HepG2 (cell line): Measurements from ENCODE around the gene OR13C3. TPM values are rescaled to one million over a fixed set of nuclear protein-coding genes. Genes with fewer than 3 reads are reported as not detected.
A peak's percentile ranks its signal among the peaks of the same experiment; 100 is the strongest.

Source experiments
- ATAC-seq: fragments of 200-7000 bp; cut with Tn5 transposase; 3 replicates; pipeline ENCODE4 v1.9.1; 2020; ENCODE audit warnings: mild to moderate bottlenecking, moderate library complexity
- BruUV-seq: library from RNA; stranded (reverse); fragments of 400-500 nt; replicated peaks from 2 replicates; lab custom pipeline; 2021; lab: Mats Ljungman, UMichigan
- CTCF ChIA-PET: fragments of 300-600 bp; formaldehyde crosslinking; extraction: SDS; loops from one replicate; lab custom pipeline; 2021; ENCODE audit warnings: low total read pairs, inconsistent platforms, low intra/inter-chr PET ratio; lab: Yijun Ruan, JAX
- POLR2A ChIA-PET: fragments of 350-600 bp; sonication (Branson Sonifier 250); formaldehyde crosslinking; loops from one replicate; lab custom pipeline; 2020; ENCODE audit warnings: antibody characterized with exemption, inconsistent platforms; lab: Yijun Ruan, JAX
- DNase-seq: peaks from one replicate; pipeline ENCODE4 v3.0.0-alpha.2; 2015; ENCODE audit warnings: low spot score
- FAIRE-seq: peaks from 3 replicates; lab custom pipeline; 2011; peaks lifted over from hg19 to GRCh38; lab: Jason Lieb, UNC
- H2AFZ ChIP-seq: one replicate; pipeline ENCODE4 v1.6.1; 2011; ENCODE audit warnings: low read length, inconsistent platforms
- H3K27ac ChIP-seq: fragments of 300-600 bp; 3 replicates; pipeline ENCODE4 v1.8.0; 2011; ENCODE audit warnings: mixed run types, mild to moderate bottlenecking, mixed read lengths, low read length, inconsistent platforms; ENCODE audit not compliant: insufficient read depth; ENCODE audit errors: extremely low read length
- H3K27me3 ChIP-seq, 2 experiments: fragments of 200-600 bp in 1 of 2; 2 replicates in 1 of 2; 3 replicates in 1 of 2; pipeline versions ENCODE4 v1.6.0 to v1.8.0; 2011; ENCODE audit warnings: low read length in 2 of 2, mild to moderate bottlenecking in 2 of 2, moderate library complexity in 2 of 2, inconsistent platforms in 1 of 2; ENCODE audit not compliant: insufficient read depth in 2 of 2, control insufficient read depth in 1 of 2
- H3K36me3 ChIP-seq, 2 experiments: fragments of 200-600 bp in 1 of 2; replicated peaks in 1 of 2; 2 replicates in 1 of 2; 3 replicates in 1 of 2; pipeline versions ENCODE4 v1.5.1 to v1.8.0; 2011; ENCODE audit warnings: low read length in 2 of 2, inconsistent platforms in 1 of 2; ENCODE audit not compliant: insufficient read depth in 2 of 2, control insufficient read depth in 1 of 2
- H3K4me1 ChIP-seq: 2 replicates; pipeline ENCODE4 v1.5.1; 2012; ENCODE audit warnings: low read length, inconsistent platforms; ENCODE audit not compliant: insufficient read depth
- H3K4me2 ChIP-seq: 2 replicates; pipeline ENCODE4 v1.6.0; 2011; ENCODE audit warnings: low read depth, low read length, inconsistent platforms
- H3K4me3 ChIP-seq, 3 experiments: fragments of 200-600 bp in 1 of 3; sonication (generic), shearing (Covaris generic) in 1 of 3; replicated peaks in 1 of 3; 2 replicates each; pipeline ENCODE4 v1.5.1; 2011 to 2016; ENCODE audit warnings: low read length in 3 of 3, inconsistent platforms in 2 of 3, low read depth in 2 of 3, mild to moderate bottlenecking in 2 of 3, control low read depth in 1 of 3, mixed read lengths in 1 of 3; ENCODE audit not compliant: insufficient read depth in 1 of 3
- H3K79me2 ChIP-seq: one replicate; pipeline ENCODE4 v1.6.1; 2011; ENCODE audit warnings: low read length, inconsistent platforms; ENCODE audit not compliant: insufficient read depth
- H3K9ac ChIP-seq: 2 replicates; pipeline ENCODE4 v1.6.0; 2011; ENCODE audit warnings: mild to moderate bottlenecking, low read depth, low read length, inconsistent platforms; ENCODE audit not compliant: insufficient read depth
- H3K9me3 ChIP-seq: 2 replicates; pipeline ENCODE4 v1.5.1; 2012; ENCODE audit warnings: mild to moderate bottlenecking, low read length
- H4K20me1 ChIP-seq: 2 replicates; pipeline ENCODE4 v1.6.0; 2011; ENCODE audit warnings: inconsistent platforms, mild to moderate bottlenecking, low read length, moderate library complexity; ENCODE audit not compliant: insufficient read depth
- ATF7 ChIP-seq, 2 experiments: fragments of 450-650 bp in 1 of 2; sonication (generic) in 1 of 2; formaldehyde crosslinking in 1 of 2; IDR thresholded peaks; 2 replicates each; pipeline versions ENCODE4 v1.4.0 to v1.6.1; 2016 to 2020; ENCODE audit warnings: antibody characterized with exemption in 1 of 2, mild to moderate bottlenecking in 1 of 2, missing genetic modification reagents in 1 of 2
- CCDC6 ChIP-seq: sonication (generic); formaldehyde crosslinking; IDR thresholded peaks from 2 replicates; pipeline ENCODE4 v1.8.1; 2022; ENCODE audit warnings: mild to moderate bottlenecking, missing genetic modification reagents, moderate library complexity
- CEBPB ChIP-seq: IDR thresholded peaks from 2 replicates; pipeline ENCODE4 v1.6.1; 2011; ENCODE audit warnings: low read depth, low read length, improper control_type of control experiment, borderline replicate concordance
- FOXK1 ChIP-seq: sonication (generic); formaldehyde crosslinking; IDR thresholded peaks from 2 replicates; pipeline ENCODE4 v1.4.0; 2020; ENCODE audit warnings: low read depth, missing genetic modification reagents, borderline replicate concordance
- MAZ ChIP-seq, 2 experiments: sonication (generic) in 1 of 2; formaldehyde crosslinking in 1 of 2; IDR thresholded peaks; 2 replicates each; pipeline versions ENCODE4 v1.5.0 to v1.6.1; 2012 to 2020; ENCODE audit warnings: low read depth in 2 of 2, mild to moderate bottlenecking in 2 of 2, borderline replicate concordance in 1 of 2, improper control_type of control experiment in 1 of 2, low read length in 1 of 2, missing genetic modification reagents in 1 of 2, moderate library complexity in 1 of 2
- MXD4 ChIP-seq: IDR thresholded peaks from 2 replicates; pipeline ENCODE4 v1.6.1; 2016; ENCODE audit warnings: mild to moderate bottlenecking, missing biosample characterization, missing genetic modification reagents
- NR1H2 ChIP-seq: sonication (generic); formaldehyde crosslinking; IDR thresholded peaks from 2 replicates; pipeline ENCODE4 v1.8.1; 2022; ENCODE audit warnings: low read depth, missing genetic modification reagents, borderline replicate concordance
- SNAPC4 ChIP-seq: sonication (generic); formaldehyde crosslinking; IDR thresholded peaks from 2 replicates; pipeline ENCODE4 v1.4.0; 2020; ENCODE audit warnings: mild to moderate bottlenecking, missing genetic modification reagents
- THAP8 ChIP-seq: sonication (generic); formaldehyde crosslinking; IDR thresholded peaks from 2 replicates; pipeline ENCODE4 v1.5.1; 2020; ENCODE audit warnings: missing genetic modification reagents, mild to moderate bottlenecking, borderline replicate concordance
- ZNF260 ChIP-seq: sonication (generic); formaldehyde crosslinking; IDR thresholded peaks from 2 replicates; pipeline ENCODE4 v1.4.0; 2020; ENCODE audit warnings: missing genetic modification reagents, low read depth, mild to moderate bottlenecking, borderline replicate concordance
- ZNF326 ChIP-seq: sonication (generic); formaldehyde crosslinking; IDR thresholded peaks from 2 replicates; pipeline ENCODE4 v1.4.0; 2020; ENCODE audit warnings: missing genetic modification reagents, borderline replicate concordance
- ZNF616 ChIP-seq: sonication (generic); formaldehyde crosslinking; IDR thresholded peaks from 2 replicates; pipeline ENCODE4 v1.5.0; 2020; ENCODE audit warnings: low read depth, mild to moderate bottlenecking, missing genetic modification reagents
- WGBS: methylation state at CpG from one replicate; pipeline ENCODE4 v1.1.6; 2017; ENCODE audit warnings: low lambda C conversion rate; 5-methylcytosine and 5-hydroxymethylcytosine counted together
- in situ Hi-C: cut with HindIII; loops from 2 replicates; pipeline ENCODE4 v1.10.0; 2017; ENCODE audit warnings: low pct_unique_long_range_greater_than_20kb; ENCODE audit not compliant: extremely low pct_ligation_motif_present
- intact Hi-C: fragments of 100-400 bp; cut with micrococcal nuclease; formaldehyde crosslinking; loops from one replicate; pipeline ENCODE4 v1.10.0; 2022; ENCODE audit not compliant: unreplicated experiment
- polyA plus RNA-seq, 8 experiments: library from polyadenylated mRNA; depleted of rRNA in 3 of 8; stranded (reverse) in 7 of 8; unstranded in 1 of 8; fragments of >200 nt; fragmentation: Illumina TruSeq in 4 of 8; extraction: Trizol in 4 of 8; gene quantifications; 2 replicates each; pipeline versions ENCODE4 v1.2.1 to v1.2.3, GENCODE V29; 2011 to 2016; ENCODE audit warnings: low read depth in 4 of 8, missing spikeins in 1 of 8, mixed read lengths in 1 of 8; ENCODE audit not compliant: insufficient read depth in 1 of 8
- total RNA-seq, 5 experiments: library from RNA; depleted of rRNA; stranded (reverse); fragments of >200 nt; fragmentation: Illumina TruSeq; extraction: Trizol; gene quantifications; 2 replicates each; pipeline ENCODE4 v1.2.3, GENCODE V29; 2016; ENCODE audit warnings: low read depth in 1 of 5

OR13C3 gene
- total and polyA plus RNA-seq, 2 of the 13 experiments (the other 11 are each of a cell fraction or from before 2014, with no cell fraction given) = not detected

GRCh38 chr9:104577263-104577662, 40.6 kb upstream of the OR13C3 start:
- WGBS = 41% methylated on average over 5 of the region's 5 CpGs
- no peak overlapping the region for H3K9ac ChIP-seq
- H3K36me3 ChIP-seq = no peaks in the 10 kb centered on the region
- no peak for FAIRE-seq
- CTCF ChIA-PET = no interaction called here
- TF ChIP-seq ATF7 (IDR thresholded peaks at IDR 0.05) (peak; percentile 56), ATF7 (CRISPR knock-in tag; IDR thresholded peaks at IDR 0.05) (no peak), CEBPB (peak; percentile 72), CCDC6 (no peak)
- TF ChIP-seq, all 625 proteins: peak for 2
- in situ Hi-C loops (no loop called here), intact Hi-C loops (no loop called here)
- BruUV-seq = no TSS peak
- ATAC-seq (no peak), DNase-seq (no peak)
- Histone ChIP-seq H3K27me3 (no peaks in the 10 kb centered on the region), H3K4me3 (no peak overlapping the region), H3K4me2 (no peak overlapping the region), H3K9me3 (no peaks in the 10 kb centered on the region), H3K4me1 (no peaks in the 10 kb centered on the region), H3K79me2 (no peaks in the 10 kb centered on the region), H2AFZ (no peak overlapping the region), H3K27ac (no peak overlapping the region), H4K20me1 (no peaks in the 10 kb centered on the region)
- POLR2A ChIA-PET = no interaction called here

DNA sequence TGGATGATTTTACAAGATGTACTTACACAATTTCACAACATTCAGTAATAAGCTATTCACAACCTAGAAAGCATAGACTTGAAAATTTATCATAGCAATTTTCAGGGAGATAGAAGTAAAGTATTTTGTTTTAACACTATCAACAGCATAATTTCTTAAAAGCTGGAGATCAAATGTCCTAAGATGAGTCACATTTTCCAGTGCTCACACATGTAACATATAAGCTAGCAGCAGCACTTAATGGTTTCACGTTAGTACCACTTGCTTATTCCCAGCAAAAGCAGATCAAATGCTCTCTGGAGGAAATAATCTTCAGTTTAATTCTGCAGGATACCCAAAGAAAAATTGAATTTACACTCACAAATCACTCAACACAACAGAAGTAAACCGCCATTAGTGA, 38.8 kb upstream of the OR13C3 start:
- Histone ChIP-seq H3K9ac (no peak overlapping the region), H4K20me1 (no peaks in the 10 kb centered on the region), H3K27me3 (no peaks in the 10 kb centered on the region), H3K4me2 (no peak overlapping the region), H3K79me2 (no peaks in the 10 kb centered on the region), H3K4me1 (no peaks in the 10 kb centered on the region), H3K36me3 (no peaks in the 10 kb centered on the region), H3K27ac (no peak overlapping the region), H2AFZ (no peak overlapping the region), H3K9me3 (no peaks in the 10 kb centered on the region; the same call in 1 of the 2 replicates), H3K4me3 (no peak overlapping the region)
- ATAC-seq (no peak), FAIRE-seq (no peak), DNase-seq (no peak)
- in situ Hi-C loops = no loop called here
- WGBS = 5% methylated on average over 2 of the region's 2 CpGs
- POLR2A ChIA-PET = no interaction called here
- CTCF ChIA-PET = no interaction called here
- BruUV-seq = no TSS peak
- intact Hi-C loops = no loop called here
- TF ChIP-seq ZNF326 (CRISPR knock-in tag) (no peak), NR1H2 (CRISPR knock-in tag) (no peak), MXD4 (no peak), THAP8 (no peak), MAZ (IDR thresholded peaks at IDR 0.05; ENCODE audit: borderline replicate concordance, low read depth, low read length) (no peak), MAZ (CRISPR knock-in tag; IDR thresholded peaks at IDR 0.05; ENCODE audit: low read depth) (no peak), ZNF260 (CRISPR knock-in tag) (no peak), SNAPC4 (CRISPR knock-in tag) (no peak), FOXK1 (CRISPR knock-in tag) (no peak), ZNF616 (no peak)
